Measurements from ENCODE around the gene INTS7. TPM values are rescaled to one million over a fixed set of nuclear protein-coding genes. Genes with fewer than 3 reads are reported as not detected.

INTS7 gene
- total and polyA plus RNA-seq, 2 of the 4 experiments (the other 2 are of a cell fraction) = 8.3 to 24.9 TPM

GRCh38 chr1:211967704-211968103 is 67.7 kb downstream of the INTS7 start:
- H2AK5ac ChIP-seq (ENCODE audit: low read depth, low read length) = no peak overlapping the region
- in situ Hi-C loops (cut with MboI; ENCODE audit: low sequenced_read_pairs) = no loop called here
- H3K4me2 ChIP-seq (ENCODE audit: low read depth, low read length) = no peak overlapping the region
- peaks cover 1% of the 10 kb centered on the region; the same call in 1 of the 2 replicates for H3K4me1 ChIP-seq (ENCODE audit: control insufficient read depth, insufficient read depth, low read length)
- no peak overlapping the region for H3K4ac ChIP-seq (ENCODE audit: low read depth, low read length)
- H2AK9ac ChIP-seq (replicated peaks; ENCODE audit: low read depth, low read length, poor library complexity) = no peak overlapping the region
- no peak overlapping the region for H4K8ac ChIP-seq (ENCODE audit: low read depth in 2 of 2, low read length in 2 of 2)
- no peak overlapping the region for H3K14ac ChIP-seq (replicated peaks; ENCODE audit: low read depth, low read length)
- H3K36me3 ChIP-seq (ENCODE audit: control insufficient read depth, insufficient read depth, low read length) = peaks cover 3% of the 10 kb centered on the region; the same call in 1 of the 2 replicates
- H3K9me1 ChIP-seq (ENCODE audit: insufficient read depth, low read length) = no peaks in the 10 kb centered on the region
- H3K27me3 ChIP-seq (ENCODE audit: control insufficient read depth, insufficient read depth, low read length) = no peaks in the 10 kb centered on the region
- no peaks in the 10 kb centered on the region for H3K9me3 ChIP-seq (ENCODE audit: control insufficient read depth, insufficient read depth, low read length)
- ATAC-seq (ENCODE audit: low read depth) (no peak), DNase-seq (no peak)
- H2BK5ac ChIP-seq (ENCODE audit: low read depth, low read length, poor library complexity, severe bottlenecking) = no peak overlapping the region
- no peak overlapping the region for H2BK20ac ChIP-seq (ENCODE audit: low read depth, low read length)
- no peak overlapping the region for H4K91ac ChIP-seq (ENCODE audit: insufficient read depth, low read depth, low read length)
- H3K27ac ChIP-seq (ENCODE audit: insufficient read depth, low read length) = no peak overlapping the region
- dilution Hi-C loops (cut with HindIII; ENCODE audit: low sequenced_read_pairs, unreplicated experiment) = no loop called here
- no peak overlapping the region for H3K23ac ChIP-seq (ENCODE audit: low read depth, low read length)
- H3K9ac ChIP-seq (ENCODE audit: low read depth, low read length) = no peak overlapping the region
- H2BK15ac ChIP-seq (ENCODE audit: low read depth, low read length) = no peak overlapping the region
- H2AFZ ChIP-seq (replicated peaks; ENCODE audit: low read length, poor library complexity) = no peak overlapping the region
- H3K18ac ChIP-seq (ENCODE audit: low read depth, low read length) = no peak overlapping the region
- no TSS peak for BruUV-seq (replicated peaks)
- H4K20me1 ChIP-seq (ENCODE audit: insufficient read depth, low read length) = no peaks in the 10 kb centered on the region
- TF ChIP-seq MAFK (IDR thresholded peaks at IDR 0.05; ENCODE audit: low read depth, low read length) (peak; percentile 100), USF2 (IDR thresholded peaks at IDR 0.05; ENCODE audit: low read depth, low read length) (no peak)
- no peak overlapping the region for H3K4me3 ChIP-seq (ENCODE audit: insufficient read depth, low read depth, low read length)
- no peak overlapping the region for H4K5ac ChIP-seq (ENCODE audit: low read depth, low read length)
- H2BK120ac ChIP-seq (ENCODE audit: low read depth, low read length) = no peak overlapping the region
- intact Hi-C loops (cut with micrococcal nuclease) = no loop called here
- ChIA-PET CTCF (interaction anchor here (0.7 kb wide), 1 partner anchor 64 kb away, joined by 3 read pairs; no protein-coding TSS in a partner anchor), POLR2A (ENCODE audit: unreplicated experiment) (no interaction called here)
- H3K79me1 ChIP-seq (ENCODE audit: low read depth in 1 of 2, low read length in 2 of 2) = no peaks in the 10 kb centered on the region
- no peak overlapping the region for H3K56ac ChIP-seq (ENCODE audit: extremely low read depth, insufficient read depth, low read length)
- no CpG with 5 or more reads among the region's 3 CpGs for WGBS, 2 experiments (ENCODE audit: extremely low coverage in 2 of 2, insufficient read length in 1 of 2)

Data from IMR-90 (cell line).